Sigmoid colon (tissue), 3 donors: ENCODE measurements around the gene KCNH1.

Experiments
- POLR2A ChIP-seq, 2 donors: fragments of 450-650 bp; IDR thresholded peaks; one replicate each; pipeline ENCODE4 v1.6.1; 2016; ENCODE audit warnings: antibody characterized with exemption in 2 of 2, mild to moderate bottlenecking in 2 of 2, moderate library complexity in 2 of 2
- TF ChIP-seq, protein P1 (sequence below), 4 experiments: fragments of 450-650 bp in 3 of 4; fragments of 200-600 bp in 1 of 4; IDR thresholded peaks; one replicate each; pipeline ENCODE4 v1.5.1; 2016 to 2019; ENCODE audit warnings: antibody characterized with exemption in 4 of 4, mild to moderate bottlenecking in 3 of 4, moderate library complexity in 2 of 4

DNA sequence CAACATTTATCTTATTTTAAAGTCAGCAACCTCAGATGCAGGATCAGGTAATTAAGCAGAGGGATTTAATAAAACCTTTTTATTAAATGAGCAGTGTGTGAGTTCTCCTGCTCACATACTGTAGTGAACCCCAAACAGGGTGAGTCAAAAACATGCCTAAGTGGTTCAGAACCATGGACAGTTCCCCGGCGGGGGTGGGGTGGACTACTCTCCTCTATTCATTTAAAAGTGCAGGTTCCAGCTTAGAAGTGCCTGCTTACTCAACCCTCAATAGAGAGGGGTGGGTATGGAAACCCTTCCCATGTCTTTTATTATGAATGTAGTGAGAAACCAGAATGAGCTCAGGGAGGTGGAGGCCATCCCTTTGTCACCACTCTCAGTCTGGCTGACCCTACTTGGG lies 407.3 kb downstream of the KCNH1 start:
- TF ChIP-seq, protein P1, sequence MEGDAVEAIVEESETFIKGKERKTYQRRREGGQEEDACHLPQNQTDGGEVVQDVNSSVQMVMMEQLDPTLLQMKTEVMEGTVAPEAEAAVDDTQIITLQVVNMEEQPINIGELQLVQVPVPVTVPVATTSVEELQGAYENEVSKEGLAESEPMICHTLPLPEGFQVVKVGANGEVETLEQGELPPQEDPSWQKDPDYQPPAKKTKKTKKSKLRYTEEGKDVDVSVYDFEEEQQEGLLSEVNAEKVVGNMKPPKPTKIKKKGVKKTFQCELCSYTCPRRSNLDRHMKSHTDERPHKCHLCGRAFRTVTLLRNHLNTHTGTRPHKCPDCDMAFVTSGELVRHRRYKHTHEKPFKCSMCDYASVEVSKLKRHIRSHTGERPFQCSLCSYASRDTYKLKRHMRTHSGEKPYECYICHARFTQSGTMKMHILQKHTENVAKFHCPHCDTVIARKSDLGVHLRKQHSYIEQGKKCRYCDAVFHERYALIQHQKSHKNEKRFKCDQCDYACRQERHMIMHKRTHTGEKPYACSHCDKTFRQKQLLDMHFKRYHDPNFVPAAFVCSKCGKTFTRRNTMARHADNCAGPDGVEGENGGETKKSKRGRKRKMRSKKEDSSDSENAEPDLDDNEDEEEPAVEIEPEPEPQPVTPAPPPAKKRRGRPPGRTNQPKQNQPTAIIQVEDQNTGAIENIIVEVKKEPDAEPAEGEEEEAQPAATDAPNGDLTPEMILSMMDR (IDR thresholded peaks at IDR 0.05): no peak
- no peak for TF ChIP-seq POLR2A (IDR thresholded peaks at IDR 0.05)
